M059J (cell line): ENCODE results near the gene PRKAR1B. TPM values are rescaled to one million over a fixed set of nuclear protein-coding genes. Genes with fewer than 3 reads are reported as not detected.

Experiments
- DNase-seq: peaks from one replicate; pipeline ENCODE4 v3.0.0-alpha.2; 2012; ENCODE audit warnings: low read depth
- total RNA-seq: library from RNA; depleted of rRNA; stranded (reverse); fragments of >200 nt; shearing (Covaris generic); gene quantifications from 2 replicates; pipeline ENCODE4 v1.2.3, GENCODE V29; 2014; rRNA removed

PRKAR1B gene
- total RNA-seq = 30.3 and 33.9 TPM in 2 replicates

- peak; percentile 36 for DNase-seq
Observed at GRCh38 chr7:727104-727805, at the start of gene PRKAR1B. PRKAR1B (minus strand) TSS chr7:727281; CDS start chr7:711505, 15,776 bp downstream.

GRCh38 chr7:776381-776780, 49.3 kb upstream of the PRKAR1B start:
- no peak for DNase-seq

GRCh38 chr7:774161-775109, 47.4 kb upstream of the PRKAR1B start:
- no peak for DNase-seq

- DNase-seq = no peak
Observed at GRCh38 chr7:773622-773915, 46.5 kb upstream of the PRKAR1B start.

GRCh38 chr7:772861-773621, 46.0 kb upstream of the PRKAR1B start:
- DNase-seq = no peak

- no peak for DNase-seq
Observed at GRCh38 chr7:772392-772791, 45.3 kb upstream of the PRKAR1B start.

GRCh38 chr7:772005-772294, 44.9 kb upstream of the PRKAR1B start:
- DNase-seq = no peak

GRCh38 chr7:771234-772004, 44.3 kb upstream of the PRKAR1B start:
- DNase-seq = no peak

GRCh38 chr7:770741-771166, 43.7 kb upstream of the PRKAR1B start:
- no peak for DNase-seq

- no peak for DNase-seq
Observed at GRCh38 chr7:770336-770735, 43.3 kb upstream of the PRKAR1B start.

- DNase-seq = no peak
Observed at GRCh38 chr7:768881-769504, 41.9 kb upstream of the PRKAR1B start.

GRCh38 chr7:767941-768731, 41.1 kb upstream of the PRKAR1B start:
- no peak for DNase-seq

GRCh38 chr7:767580-767940, 40.5 kb upstream of the PRKAR1B start:
- no peak for DNase-seq

GRCh38 chr7:765383-765782, 38.3 kb upstream of the PRKAR1B start:
- no peak for DNase-seq

- no peak for DNase-seq
Observed at GRCh38 chr7:763762-764161, 36.7 kb upstream of the PRKAR1B start.

- no peak for DNase-seq
Observed at GRCh38 chr7:762885-763284, 35.8 kb upstream of the PRKAR1B start.

GRCh38 chr7:761631-762030, 34.5 kb upstream of the PRKAR1B start:
- no peak for DNase-seq

- no peak for DNase-seq
Observed at GRCh38 chr7:761101-761500, 34.0 kb upstream of the PRKAR1B start.

- no peak for DNase-seq
Observed at GRCh38 chr7:760006-760405, 32.9 kb upstream of the PRKAR1B start.

- DNase-seq = no peak
Observed at GRCh38 chr7:759569-759968, 32.5 kb upstream of the PRKAR1B start.

- no peak for DNase-seq
Observed at GRCh38 chr7:757741-758163, 30.7 kb upstream of the PRKAR1B start.
